Ascending aorta (tissue), 2 donors: ENCODE results near the gene JPT2. TPM values are rescaled to one million over a fixed set of nuclear protein-coding genes. Genes with fewer than 3 reads are reported as not detected.

ENCODE experiments used
- DNase-seq, 2 donors: peaks; one replicate each; pipeline ENCODE4 v3.0.0-alpha.2; 2019; ENCODE audit warnings: low spot score in 2 of 2
- H3K27ac ChIP-seq, 2 donors: fragments of 200-600 bp; sonication (generic); one replicate each; pipeline ENCODE4 v1.5.1; 2016 to 2017; ENCODE audit warnings: mild to moderate bottlenecking in 1 of 2
- H3K27me3 ChIP-seq: fragments of 200-600 bp; sonication (generic); one replicate; pipeline ENCODE4 v1.5.1; 2017
- H3K36me3 ChIP-seq, 2 donors: fragments of 200-600 bp; sonication (generic); one replicate each; pipeline ENCODE4 v1.5.1; 2016
- H3K4me1 ChIP-seq, 2 donors: fragments of 200-600 bp; sonication (generic); one replicate each; pipeline ENCODE4 v1.5.1; 2016 to 2017; ENCODE audit warnings: mild to moderate bottlenecking in 1 of 2
- H3K4me3 ChIP-seq, 2 donors: fragments of 200-600 bp; sonication (generic); one replicate each; pipeline ENCODE4 v1.5.1; 2016 to 2017; ENCODE audit warnings: mild to moderate bottlenecking in 1 of 2
- H3K9me3 ChIP-seq, 2 donors: fragments of 200-600 bp; sonication (generic); one replicate each; pipeline ENCODE4 v1.5.1; 2016
- CTCF ChIP-seq, 3 experiments: fragments of 200-600 bp in 2 of 3; fragments of 450-650 bp in 1 of 3; sonication (generic) in 2 of 3; IDR thresholded peaks; one replicate each; pipeline ENCODE4 v1.5.1; 2016 to 2019; ENCODE audit warnings: antibody characterized with exemption in 3 of 3, mild to moderate bottlenecking in 1 of 3, moderate library complexity in 1 of 3
- intact Hi-C: fragments of 100-400 bp; cut with DNase I; formaldehyde crosslinking; loops from one replicate; pipeline ENCODE4 v1.15.1; 2023
- total RNA-seq: library from RNA; depleted of rRNA; stranded (reverse); fragments of >200 nt; gene quantifications from one replicate; pipeline ENCODE4 v1.1.0, GENCODE V29; 2016

Gene JPT2
- total RNA-seq, 1 donor from 2014 or later: 18.3 TPM

- no peak overlapping the region for H3K27ac ChIP-seq
- H3K4me1 ChIP-seq: no peaks in the 10 kb centered on the region
- H3K36me3 ChIP-seq: peaks cover 68 to 82% of the 10 kb centered on the region in 2 donors
- H3K9me3 ChIP-seq: no peaks in the 10 kb centered on the region
- intact Hi-C loops: no loop called here
- DNase-seq: no peak
- H3K27me3 ChIP-seq: no peaks in the 10 kb centered on the region
- no peak for TF ChIP-seq CTCF (IDR thresholded peaks at IDR 0.05)
- H3K4me3 ChIP-seq: no peak overlapping the region
Observed at GRCh38 chr16:1639860-1640259, 38.2 kb upstream of the JPT2 start.

GRCh38 chr16:1640261-1640941 lies 37.7 kb upstream of the JPT2 start:
- DNase-seq: no peak
- H3K4me3 ChIP-seq: no peak overlapping the region
- H3K4me1 ChIP-seq: no peaks in the 10 kb centered on the region
- intact Hi-C loops: no loop called here
- TF ChIP-seq CTCF (IDR thresholded peaks at IDR 0.05): no peak
- H3K27me3 ChIP-seq: no peaks in the 10 kb centered on the region
- no peaks in the 10 kb centered on the region for H3K9me3 ChIP-seq
- no peak overlapping the region for H3K27ac ChIP-seq
- peaks cover 64 to 80% of the 10 kb centered on the region in 2 donors for H3K36me3 ChIP-seq

- no peak for DNase-seq
- no peak for TF ChIP-seq CTCF (IDR thresholded peaks at IDR 0.05)
- no peak overlapping the region for H3K27ac ChIP-seq
- no peaks in the 10 kb centered on the region for H3K4me1 ChIP-seq
- intact Hi-C loops: no loop called here
- H3K27me3 ChIP-seq: no peaks in the 10 kb centered on the region
- no peak overlapping the region for H3K4me3 ChIP-seq
- peaks cover 70 to 82% of the 10 kb centered on the region in 2 donors for H3K36me3 ChIP-seq
- H3K9me3 ChIP-seq: no peaks in the 10 kb centered on the region
Observed at GRCh38 chr16:1641261-1641660, 36.8 kb upstream of the JPT2 start.

- H3K9me3 ChIP-seq: no peaks in the 10 kb centered on the region
- H3K4me3 ChIP-seq: no peak overlapping the region
- peaks cover 70 to 84% of the 10 kb centered on the region in 2 donors for H3K36me3 ChIP-seq
- DNase-seq: no peak
- H3K4me1 ChIP-seq: no peaks in the 10 kb centered on the region
- intact Hi-C loops: no loop called here
- no peak overlapping the region for H3K27ac ChIP-seq
- TF ChIP-seq CTCF (IDR thresholded peaks at IDR 0.05): no peak
- H3K27me3 ChIP-seq: no peaks in the 10 kb centered on the region
Observed at GRCh38 chr16:1642148-1642547, 35.9 kb upstream of the JPT2 start.

GRCh38 chr16:1642753-1643152 lies 35.3 kb upstream of the JPT2 start:
- intact Hi-C loops: no loop called here
- DNase-seq: no peak
- no peaks in the 10 kb centered on the region for H3K27me3 ChIP-seq
- H3K4me3 ChIP-seq: no peak overlapping the region
- H3K9me3 ChIP-seq: no peaks in the 10 kb centered on the region
- H3K4me1 ChIP-seq: no peaks in the 10 kb centered on the region
- peaks cover 66 to 79% of the 10 kb centered on the region in 2 donors for H3K36me3 ChIP-seq
- no peak overlapping the region for H3K27ac ChIP-seq
- no peak for TF ChIP-seq CTCF (IDR thresholded peaks at IDR 0.05)

- TF ChIP-seq CTCF (IDR thresholded peaks at IDR 0.05): no peak
- no peak for DNase-seq
- no peaks in the 10 kb centered on the region for H3K9me3 ChIP-seq
- no peaks in the 10 kb centered on the region for H3K4me1 ChIP-seq
- H3K27me3 ChIP-seq: no peaks in the 10 kb centered on the region
- peaks cover 58 to 73% of the 10 kb centered on the region in 2 donors for H3K36me3 ChIP-seq
- no peak overlapping the region for H3K27ac ChIP-seq
- intact Hi-C loops: no loop called here
- no peak overlapping the region for H3K4me3 ChIP-seq
Observed at GRCh38 chr16:1643521-1643920, 34.6 kb upstream of the JPT2 start.
